Gastroesophageal sphincter (tissue), 3 donors: ENCODE measurements around the gene TNN.

Experiments
- EP300 ChIP-seq: sonication (generic); formaldehyde crosslinking; IDR thresholded peaks from one replicate; pipeline ENCODE4 v1.6.1; 2017; ENCODE audit warnings: antibody characterized with exemption, mild to moderate bottlenecking
- POLR2A ChIP-seq, 2 donors: fragments of 450-650 bp; IDR thresholded peaks; one replicate each; pipeline ENCODE4 v1.6.1; 2017; ENCODE audit warnings: antibody characterized with exemption in 2 of 2, mild to moderate bottlenecking in 2 of 2, moderate library complexity in 1 of 2
- POLR2AphosphoS5 ChIP-seq: sonication (generic); formaldehyde crosslinking; IDR thresholded peaks from one replicate; pipeline ENCODE4 v1.6.1; 2017; ENCODE audit warnings: antibody characterized with exemption
- TF ChIP-seq, protein P1 (sequence below), 4 experiments: fragments of 200-600 bp in 2 of 4; fragments of 450-650 bp in 2 of 4; sonication (generic) in 1 of 4; IDR thresholded peaks; one replicate each; pipeline ENCODE4 v1.5.1; 2017 to 2019; ENCODE audit warnings: antibody characterized with exemption in 4 of 4, mild to moderate bottlenecking in 2 of 4, moderate library complexity in 2 of 4

GRCh38 chr1:175136246-175136645 is 68.6 kb downstream of the TNN start:
- TF ChIP-seq, protein P1, sequence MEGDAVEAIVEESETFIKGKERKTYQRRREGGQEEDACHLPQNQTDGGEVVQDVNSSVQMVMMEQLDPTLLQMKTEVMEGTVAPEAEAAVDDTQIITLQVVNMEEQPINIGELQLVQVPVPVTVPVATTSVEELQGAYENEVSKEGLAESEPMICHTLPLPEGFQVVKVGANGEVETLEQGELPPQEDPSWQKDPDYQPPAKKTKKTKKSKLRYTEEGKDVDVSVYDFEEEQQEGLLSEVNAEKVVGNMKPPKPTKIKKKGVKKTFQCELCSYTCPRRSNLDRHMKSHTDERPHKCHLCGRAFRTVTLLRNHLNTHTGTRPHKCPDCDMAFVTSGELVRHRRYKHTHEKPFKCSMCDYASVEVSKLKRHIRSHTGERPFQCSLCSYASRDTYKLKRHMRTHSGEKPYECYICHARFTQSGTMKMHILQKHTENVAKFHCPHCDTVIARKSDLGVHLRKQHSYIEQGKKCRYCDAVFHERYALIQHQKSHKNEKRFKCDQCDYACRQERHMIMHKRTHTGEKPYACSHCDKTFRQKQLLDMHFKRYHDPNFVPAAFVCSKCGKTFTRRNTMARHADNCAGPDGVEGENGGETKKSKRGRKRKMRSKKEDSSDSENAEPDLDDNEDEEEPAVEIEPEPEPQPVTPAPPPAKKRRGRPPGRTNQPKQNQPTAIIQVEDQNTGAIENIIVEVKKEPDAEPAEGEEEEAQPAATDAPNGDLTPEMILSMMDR (IDR thresholded peaks at IDR 0.05), result no peak
- TF ChIP-seq POLR2A (IDR thresholded peaks at IDR 0.05), result no peak
- no peak for TF ChIP-seq POLR2AphosphoS5
- no peak for TF ChIP-seq EP300
